HG03521 (cell line): ENCODE data around the gene SUSD4.
"Not testable (repeated sequence)": the region's sequence is repeated elsewhere in the genome, so short reads cannot be mapped to it uniquely, and the experiment has no call there.

Experiments used
- ATAC-seq: cut with Tn5 transposase; IDR thresholded peaks from one replicate; pipeline ENCODE4 v1.9.1; 2021; ENCODE audit warnings: mild to moderate bottlenecking, moderate library complexity; ENCODE audit not compliant: unreplicated experiment

SUSD4 gene

DNA sequence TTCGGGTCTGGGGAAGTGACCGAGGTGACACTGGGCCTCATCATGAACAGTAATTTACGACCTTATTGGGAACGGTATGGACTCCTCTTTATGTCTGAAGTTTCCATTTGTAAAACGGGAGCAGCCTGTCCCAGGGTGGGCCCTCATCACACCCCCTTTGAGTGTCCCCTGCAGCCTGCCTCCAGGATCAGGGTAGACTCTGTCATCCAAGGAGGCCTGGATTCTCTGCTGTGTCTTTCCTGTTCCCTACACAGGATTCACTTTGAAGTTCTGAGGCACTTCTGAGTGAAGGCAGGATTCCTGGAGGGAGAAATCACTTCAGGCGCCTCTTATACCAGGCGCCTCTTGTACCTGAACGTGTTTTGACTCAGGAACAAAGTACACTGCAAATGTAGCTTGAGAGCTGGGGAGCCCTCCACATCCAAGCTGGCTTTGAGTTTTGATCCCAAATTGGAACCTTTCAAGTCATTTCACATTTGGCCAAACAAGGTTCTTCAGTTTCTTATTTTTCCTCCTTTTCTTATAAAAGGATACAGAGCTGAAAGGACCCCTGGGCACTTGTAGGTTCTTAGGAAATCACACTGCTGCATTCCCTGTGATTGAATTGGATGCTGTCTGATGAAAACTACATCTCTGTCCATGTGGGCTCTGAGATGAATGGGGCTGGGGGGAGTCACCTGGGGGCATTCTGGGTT lies 106.0 kb downstream of the SUSD4 start:
- ATAC-seq = no peak

DNA sequence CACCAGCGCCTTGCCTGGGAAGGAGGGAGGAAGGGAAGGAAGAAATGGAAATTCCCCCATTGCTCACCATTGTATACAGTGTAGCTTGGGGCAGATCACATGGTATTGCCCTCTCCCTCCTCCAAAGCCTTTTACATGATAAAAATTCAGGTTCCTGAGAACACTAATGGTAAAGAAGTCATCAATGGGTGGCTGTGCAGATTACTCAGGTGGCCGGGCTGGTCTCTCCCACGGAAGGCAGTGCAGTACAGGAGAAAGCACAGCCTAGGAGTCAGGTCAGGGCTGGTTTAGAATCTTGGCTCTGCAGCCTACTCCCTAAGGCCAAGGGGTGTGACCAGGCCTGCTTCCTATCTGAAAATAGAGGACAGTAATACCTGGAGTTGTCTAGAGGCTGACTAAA lies 107.9 kb downstream of the SUSD4 start:
- ATAC-seq = no peak

DNA sequence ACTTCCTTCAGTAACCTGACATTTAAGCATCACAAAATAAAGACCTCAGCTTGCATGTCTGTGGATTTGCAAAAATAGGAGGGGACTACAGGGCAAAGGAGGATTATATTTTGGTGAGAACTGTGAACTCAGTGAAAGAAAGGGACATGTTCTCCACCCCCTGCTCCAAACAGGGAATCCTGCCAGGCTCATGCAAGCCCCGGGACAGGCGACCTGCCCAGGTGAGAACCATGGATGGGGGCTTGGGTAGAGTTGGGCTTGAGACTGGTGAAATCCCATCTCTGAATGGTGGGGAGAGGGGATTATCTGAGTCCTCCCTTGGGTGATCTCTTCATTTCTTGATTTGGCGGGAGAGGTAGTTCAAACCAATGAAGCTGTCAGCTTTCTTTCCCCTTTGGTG lies 110.1 kb downstream of the SUSD4 start:
- ATAC-seq = no peak

DNA sequence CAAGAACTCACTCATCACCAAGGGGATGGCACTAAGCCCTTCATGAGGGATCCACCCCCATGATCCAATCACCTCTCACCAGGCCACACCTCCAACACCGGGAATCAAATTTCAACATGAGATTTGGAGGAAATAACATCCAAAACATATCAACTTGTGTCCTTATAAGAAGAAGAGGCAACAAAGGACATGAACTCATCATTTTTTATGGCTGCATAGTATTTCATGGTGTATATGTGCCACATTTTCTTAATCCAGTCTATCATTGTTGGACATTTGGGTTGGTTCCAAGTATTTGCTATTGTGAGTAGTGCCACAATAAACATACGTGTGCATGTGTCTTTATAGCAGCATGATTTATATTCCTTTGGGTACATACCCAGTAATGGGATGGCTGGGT lies 112.6 kb downstream of the SUSD4 start:
- ATAC-seq = not testable (repeated sequence)

DNA sequence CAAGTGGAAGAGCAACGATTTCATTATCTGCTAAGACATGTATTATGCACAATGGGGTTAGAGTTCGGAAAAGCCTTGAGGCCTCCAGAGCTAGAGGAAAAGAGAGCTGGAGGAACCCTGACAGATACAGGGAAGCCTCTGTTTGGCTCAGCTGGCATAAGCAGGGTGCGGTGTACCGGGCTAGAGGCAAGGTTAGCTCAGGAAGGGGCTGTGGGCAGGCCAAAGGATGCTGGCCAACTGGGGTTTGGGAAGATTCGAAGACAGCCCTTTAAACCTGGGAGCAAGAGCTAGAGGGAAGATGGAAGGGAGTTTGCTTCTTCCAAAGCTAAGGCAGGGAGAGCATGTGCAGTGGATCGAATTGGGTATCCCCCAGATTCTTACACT lies 113.4 kb downstream of the SUSD4 start:
- ATAC-seq = no peak

DNA sequence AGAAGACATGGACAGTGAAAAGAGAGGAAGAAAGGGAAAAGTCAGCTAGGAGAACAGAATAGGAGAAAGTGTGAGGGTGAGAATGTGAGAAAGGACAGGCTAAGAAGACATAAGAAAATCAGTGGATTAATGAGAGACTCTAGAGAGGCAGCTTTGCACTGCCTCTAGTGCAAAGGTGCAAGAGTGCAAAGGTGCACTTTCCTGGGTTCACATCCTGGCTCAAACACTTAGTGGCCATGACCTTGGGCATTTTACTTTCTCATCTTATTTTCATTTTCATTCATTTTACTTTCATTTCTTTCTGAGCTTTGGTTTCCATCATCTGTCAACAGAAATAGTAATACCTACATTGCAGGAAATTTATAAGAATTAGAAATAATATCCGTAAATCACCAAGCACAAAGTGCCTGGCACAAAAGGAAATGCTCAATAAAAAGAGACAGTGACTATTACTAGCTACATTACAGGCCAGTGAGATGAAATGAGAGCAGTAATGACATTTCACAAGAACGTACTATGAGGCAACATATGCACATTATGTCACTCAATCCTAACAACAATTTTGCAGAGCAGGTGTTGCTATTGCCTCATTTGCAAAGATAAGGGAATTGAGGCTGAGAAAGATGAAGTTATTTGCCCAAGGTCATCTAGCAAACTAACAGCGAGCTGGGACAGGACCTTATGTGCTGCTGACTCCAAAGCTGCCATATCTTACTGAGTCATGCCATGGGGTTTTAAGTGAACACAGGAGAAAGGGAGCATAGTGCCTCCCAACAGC lies 113.9 kb downstream of the SUSD4 start:
- ATAC-seq = no peak

DNA sequence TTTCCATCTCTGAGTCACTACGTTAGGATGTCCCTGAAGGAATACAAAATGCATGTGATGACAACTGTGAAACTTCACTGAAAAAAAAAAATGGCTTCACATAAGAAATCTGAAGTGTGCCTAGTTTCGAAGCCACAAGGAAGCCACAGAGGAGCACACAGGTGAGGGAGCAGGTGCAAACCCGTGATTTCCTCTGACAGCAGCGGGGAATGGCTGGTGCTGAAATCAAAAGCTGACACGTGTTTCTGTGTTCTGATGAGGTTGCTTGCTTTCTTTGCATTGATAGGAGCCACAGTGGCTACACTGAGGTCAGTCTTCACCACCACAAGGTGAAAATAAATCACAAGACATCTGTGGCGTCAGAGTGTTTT lies 115.2 kb downstream of the SUSD4 start:
- no peak for ATAC-seq

DNA sequence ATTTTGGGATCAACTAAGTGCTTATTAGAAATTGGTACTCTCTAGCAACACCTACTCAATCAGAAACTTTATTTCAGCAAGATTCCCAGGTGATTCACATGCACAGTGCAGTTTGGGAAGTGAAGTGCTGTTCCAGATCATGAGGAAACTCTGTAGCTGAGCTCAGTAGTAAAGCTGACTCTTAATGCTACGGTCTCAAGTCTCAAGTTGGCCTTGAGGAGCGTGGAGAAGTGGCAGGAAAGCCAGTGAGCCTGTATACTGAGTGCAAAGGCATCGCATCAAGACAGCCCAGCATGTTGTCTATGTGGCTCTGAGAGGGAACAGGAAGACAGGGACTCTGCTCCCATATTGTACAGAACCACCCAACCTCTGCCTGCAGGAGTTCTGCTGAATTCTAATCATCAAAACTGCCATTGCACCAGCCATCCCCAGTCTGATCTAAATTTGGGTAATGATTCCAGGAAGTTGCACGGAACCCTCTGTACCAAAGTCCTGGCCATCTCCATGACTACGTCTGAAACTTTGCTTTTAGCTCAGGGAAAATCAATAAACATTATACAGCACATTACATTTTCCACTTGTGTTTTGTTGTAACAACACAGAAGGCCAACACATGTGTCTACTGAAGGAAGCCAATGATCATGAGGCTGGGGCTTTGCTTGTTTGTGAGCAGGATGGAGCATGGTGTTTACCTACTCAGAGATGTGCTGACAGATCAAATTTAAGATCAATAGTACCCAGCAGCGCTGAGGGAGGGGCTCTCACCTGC lies 115.8 kb downstream of the SUSD4 start:
- ATAC-seq = no peak

DNA sequence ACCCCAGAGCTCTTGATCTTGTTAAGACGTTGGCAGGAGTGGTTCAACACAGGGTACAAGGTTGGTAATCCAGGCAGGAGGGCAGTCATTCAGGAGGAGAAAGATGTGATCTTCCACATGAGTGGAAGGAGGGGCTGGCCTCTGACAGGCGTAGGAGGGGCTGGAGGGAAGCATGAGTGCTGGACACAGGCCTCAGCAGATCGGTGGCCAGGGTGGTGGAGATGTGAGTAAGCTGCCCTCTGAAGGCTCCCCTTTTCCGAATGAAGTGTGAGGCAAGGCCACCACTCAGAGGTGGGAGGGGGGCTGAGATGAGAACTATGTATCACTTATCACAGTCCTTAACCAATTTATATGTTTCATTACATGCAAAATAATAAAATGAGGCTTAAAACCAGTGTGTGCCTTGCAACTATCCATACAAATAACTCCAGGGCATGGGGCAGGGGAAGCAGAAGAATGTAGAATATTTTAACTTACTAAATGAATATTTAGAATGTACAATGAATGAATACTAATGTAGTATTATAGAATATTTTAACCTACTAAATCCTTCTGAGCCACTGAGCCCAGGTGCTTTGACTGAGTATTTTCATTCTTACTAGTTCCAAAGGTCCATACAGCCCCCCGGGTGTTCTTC lies 117.4 kb downstream of the SUSD4 start:
- no peak for ATAC-seq

DNA sequence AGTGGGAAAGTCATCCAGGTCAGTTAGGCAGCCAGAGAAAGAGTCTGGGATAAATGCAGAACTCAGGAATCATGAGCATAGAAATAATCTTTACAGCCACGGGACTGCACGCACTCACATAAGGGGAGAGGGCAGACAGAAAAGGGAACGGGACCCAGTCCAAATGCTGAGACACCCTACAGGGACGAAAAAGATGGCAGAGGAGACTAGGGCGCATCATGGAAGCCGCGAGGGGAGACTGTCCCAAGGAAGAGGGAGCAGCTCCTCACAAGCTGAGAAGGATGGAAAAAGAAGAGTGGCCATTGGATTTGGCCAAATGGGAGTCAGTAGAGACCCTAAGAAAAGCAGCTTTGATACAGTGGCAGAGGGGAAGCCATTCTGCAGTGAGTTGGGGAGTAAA lies 118.0 kb downstream of the SUSD4 start:
- no peak for ATAC-seq

DNA sequence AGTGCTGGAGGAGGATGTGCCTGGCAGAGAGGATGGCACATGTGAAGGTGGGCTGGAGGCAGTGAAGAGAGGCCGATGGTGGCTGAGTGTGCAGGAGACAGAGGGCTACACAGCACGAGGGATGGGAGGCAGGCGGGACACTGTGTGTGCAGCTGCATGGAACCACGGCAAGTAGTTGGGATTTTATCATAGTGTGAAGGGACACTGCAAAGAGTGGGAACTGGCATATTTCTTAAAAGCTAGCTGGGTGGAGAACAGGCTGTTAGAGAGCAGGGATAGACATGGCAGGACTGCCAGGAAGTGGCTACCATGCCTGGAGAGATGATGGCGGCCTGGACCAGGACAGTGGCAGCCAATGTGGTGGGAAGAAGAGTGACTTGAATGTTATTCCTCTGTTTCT lies 118.6 kb downstream of the SUSD4 start:
- ATAC-seq = no peak

DNA sequence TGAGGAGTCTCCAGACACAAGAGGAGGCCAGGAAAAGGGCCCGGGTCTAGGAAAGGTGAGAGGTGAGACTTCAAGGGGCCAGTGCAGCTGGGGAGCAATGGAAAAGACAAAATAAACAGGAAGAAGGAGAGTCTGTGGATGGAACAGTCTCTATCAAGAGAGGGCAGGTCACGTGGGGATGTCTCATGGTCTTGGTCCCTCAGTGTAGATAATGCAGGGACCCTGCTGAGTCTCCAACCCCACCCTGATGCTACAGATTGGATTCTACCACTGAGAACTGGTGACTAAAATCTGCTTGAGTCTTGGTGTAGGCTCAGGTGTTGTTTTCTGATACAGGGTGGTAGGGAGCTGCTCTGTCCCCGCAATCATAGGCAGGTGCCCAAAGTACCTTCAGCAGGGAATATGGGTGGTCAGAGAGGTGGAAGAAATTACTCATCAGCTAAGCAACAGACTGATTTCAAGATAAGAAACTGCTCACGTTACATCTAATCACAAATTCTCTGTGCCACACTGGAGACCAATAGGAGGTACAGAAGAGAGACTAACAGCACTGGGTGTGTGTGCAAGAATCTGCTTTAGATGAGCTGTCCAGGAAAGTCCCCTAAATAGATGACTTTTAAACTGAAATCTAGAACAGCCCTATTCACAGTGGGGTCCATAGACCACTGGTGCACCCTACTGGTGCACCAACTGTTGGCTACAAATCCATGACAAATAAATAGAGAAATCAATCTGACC lies 119.4 kb downstream of the SUSD4 start:
- peak; percentile 42 for ATAC-seq

DNA sequence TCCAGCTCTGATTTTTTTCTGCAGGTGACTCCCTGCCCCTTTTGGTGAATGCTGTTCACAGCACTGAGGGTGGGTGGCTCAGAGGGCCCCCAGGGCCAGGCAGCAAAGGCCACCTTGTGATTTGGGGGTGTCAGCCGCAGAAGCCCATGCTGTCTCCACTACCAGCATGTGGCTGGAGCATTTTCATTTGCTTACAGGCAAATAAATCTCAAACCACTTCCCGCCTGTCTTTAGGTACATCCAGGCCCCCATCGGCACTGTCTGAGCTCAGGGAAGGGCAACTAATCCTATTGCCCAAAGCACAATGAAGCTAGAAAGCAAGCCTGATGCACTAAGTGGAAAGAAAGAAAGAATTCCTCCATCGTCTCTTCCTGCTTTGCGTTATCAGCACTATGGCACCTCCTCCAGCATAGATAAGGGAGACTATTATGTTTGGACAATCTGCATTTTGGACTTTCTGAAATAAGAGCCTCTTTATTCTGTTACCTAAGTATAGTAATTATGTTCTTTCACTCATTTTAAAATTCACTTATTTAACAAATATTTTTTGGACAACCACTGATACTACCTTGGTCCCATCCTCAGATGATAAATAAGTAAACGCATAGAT lies 120.4 kb downstream of the SUSD4 start:
- no peak for ATAC-seq

DNA sequence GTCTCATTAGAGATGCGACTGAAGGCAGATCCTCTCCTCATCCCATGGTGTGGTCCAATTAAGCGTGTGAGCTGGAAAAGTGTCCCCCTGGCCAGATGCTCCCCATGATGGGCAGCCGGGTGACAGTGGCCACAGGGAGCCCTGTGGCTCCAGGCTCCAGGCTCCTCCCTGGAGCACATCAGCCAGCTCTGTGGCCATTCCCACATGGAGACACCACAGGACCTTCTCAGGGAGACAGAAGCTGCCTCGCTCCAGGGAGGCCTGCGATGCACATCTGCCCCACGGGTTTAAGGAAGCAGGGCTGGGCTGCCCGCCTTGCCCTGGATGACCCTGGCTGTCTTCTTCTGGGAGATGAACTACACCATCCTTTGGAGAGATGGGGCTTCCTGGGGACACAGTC lies 121.0 kb downstream of the SUSD4 start:
- no peak for ATAC-seq

DNA sequence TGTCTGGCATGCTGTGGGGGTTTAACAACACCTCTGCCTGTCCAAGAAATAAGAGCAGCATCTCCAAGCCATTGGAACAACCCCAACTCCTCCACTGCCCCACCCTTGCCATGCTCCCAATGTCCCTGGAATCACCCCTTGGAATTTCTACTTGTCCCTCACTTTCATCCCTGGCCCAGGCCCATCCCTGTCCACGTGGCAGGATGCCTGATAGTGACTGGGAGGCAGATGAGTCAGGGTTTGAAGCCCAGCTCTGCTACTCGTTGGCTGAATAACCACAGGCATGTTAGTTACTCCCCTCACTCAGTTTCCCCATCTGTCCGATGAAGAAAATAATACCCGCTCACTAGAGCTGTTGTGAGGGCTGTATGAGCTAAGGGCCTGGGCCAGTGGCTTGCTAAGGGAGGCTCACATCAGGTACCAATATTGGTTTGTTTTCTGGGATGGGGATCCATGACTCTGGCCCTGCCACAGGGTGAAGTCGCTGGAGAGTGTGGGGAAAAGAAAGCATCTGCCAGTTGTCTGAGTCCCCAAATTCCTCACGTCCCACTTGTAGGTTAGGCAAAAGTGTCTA lies 121.5 kb downstream of the SUSD4 start:
- ATAC-seq = no peak

DNA sequence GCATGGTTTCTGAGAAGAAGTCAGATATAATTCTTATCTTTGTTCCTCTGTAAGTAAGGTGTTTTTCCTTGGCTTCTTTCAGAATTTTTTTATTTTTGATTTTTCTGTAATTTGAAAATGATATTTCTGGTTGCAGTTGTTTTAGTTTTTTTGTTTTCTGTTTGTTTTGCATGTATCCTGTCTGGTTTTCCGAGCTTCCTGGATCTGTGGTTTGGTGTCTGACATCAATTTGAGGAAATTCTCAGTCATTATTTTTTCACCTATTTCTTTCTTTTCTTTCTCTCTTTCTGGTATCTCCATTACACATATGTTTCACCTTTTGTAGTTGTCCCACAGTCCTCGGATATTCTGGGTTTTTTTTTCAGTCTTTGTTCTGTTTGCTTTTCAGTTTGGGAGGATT lies 123.9 kb downstream of the SUSD4 start:
- no peak for ATAC-seq

DNA sequence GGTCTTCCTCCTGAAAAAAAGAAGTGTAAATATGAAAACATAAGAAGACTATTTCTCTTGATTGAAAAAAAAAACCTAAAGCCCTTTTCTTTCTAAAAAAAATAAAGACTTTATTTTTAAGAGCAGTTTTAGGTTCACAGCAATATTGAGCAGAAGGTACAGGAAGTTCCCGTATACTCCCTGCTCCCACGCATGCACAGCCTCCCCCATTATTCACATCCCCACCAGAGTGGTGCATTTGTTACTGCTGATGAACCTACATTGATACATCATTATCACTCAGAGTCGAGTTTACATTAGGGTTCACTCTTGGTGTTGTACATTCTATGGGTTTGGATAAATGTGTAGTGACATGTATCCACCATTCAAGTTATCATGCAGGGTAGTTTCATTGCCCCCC lies 128.9 kb downstream of the SUSD4 start:
- no peak for ATAC-seq

DNA sequence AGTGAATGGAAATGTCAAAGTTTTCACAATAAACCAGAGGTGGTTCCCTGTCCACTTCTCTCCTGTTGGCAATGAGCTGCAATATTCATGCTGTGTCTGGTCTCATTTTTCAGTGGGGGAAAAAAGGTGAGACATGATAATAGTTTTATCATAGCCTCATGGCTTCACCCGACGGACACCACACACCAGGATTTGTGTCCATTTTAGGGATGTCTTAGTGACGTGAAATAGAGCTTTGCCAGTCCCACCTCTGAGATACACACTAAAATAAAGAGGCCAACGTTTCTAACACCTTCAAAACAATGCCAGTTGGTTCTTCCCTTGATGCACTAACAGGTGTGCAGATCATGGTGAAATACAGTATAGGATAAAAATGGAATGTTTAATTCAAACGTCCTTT lies 129.4 kb downstream of the SUSD4 start:
- no peak for ATAC-seq

DNA sequence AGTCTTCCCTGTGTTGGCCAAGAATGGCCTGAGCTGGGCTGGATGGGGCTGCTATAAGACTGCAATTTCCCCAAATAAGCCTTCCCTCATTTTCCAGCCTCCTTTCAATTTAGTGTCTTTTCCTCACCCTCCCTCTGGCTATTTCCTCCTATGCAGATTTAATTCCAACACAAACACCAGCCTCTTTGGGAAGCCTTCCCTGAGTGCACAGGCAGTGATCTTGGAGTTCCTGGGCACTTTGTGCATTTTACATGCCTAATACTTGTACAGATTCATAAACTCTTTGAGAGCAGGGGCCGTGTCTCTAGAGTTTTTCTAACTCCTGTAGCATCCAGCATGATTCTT lies 129.8 kb downstream of the SUSD4 start:
- no peak for ATAC-seq
